Caco-2 (cell line): ENCODE measurements around the gene NDUFC2. TPM values are rescaled to one million over a fixed set of nuclear protein-coding genes. Genes with fewer than 3 reads are reported as not detected.

Experiments
- BruUV-seq: library from RNA; stranded (reverse); fragments of 400-500 nt; replicated peaks from 2 replicates; lab custom pipeline; 2021; lab: Mats Ljungman, UMichigan
- CTCF ChIA-PET: fragments of 300-600 bp; sonication (Branson Sonifier 250); formaldehyde crosslinking; loops from one replicate; lab custom pipeline; 2022; ENCODE audit warnings: antibody characterized with exemption; lab: Charles Lee
- POLR2A ChIA-PET: fragments of 300-600 bp; sonication (Branson Sonifier 250); formaldehyde crosslinking; loops from one replicate; lab custom pipeline; 2022; ENCODE audit warnings: antibody characterized with exemption; lab: Charles Lee
- DNase-seq, 2 experiments: peaks; one replicate each; pipeline versions ENCODE4 v3.0.0 to v3.0.0-alpha.2; 2020 to 2022
- H3K27me3 ChIP-seq: replicated peaks from 2 replicates; pipeline ENCODE4 v1.6.0; 2011; ENCODE audit warnings: low read length; ENCODE audit not compliant: control insufficient read depth, insufficient read depth
- H3K36me3 ChIP-seq: 2 replicates; pipeline ENCODE4 v1.5.1; 2011; ENCODE audit warnings: low read length; ENCODE audit not compliant: control insufficient read depth, insufficient read depth
- H3K4me1 ChIP-seq: fragments of 250-450 bp; sonication (Bioruptor Pico); 2 replicates; pipeline ENCODE4 v1.5.1; 2020; ENCODE audit warnings: mild to moderate bottlenecking
- H3K4me3 ChIP-seq: 2 replicates; pipeline ENCODE4 v1.5.1; 2011; ENCODE audit warnings: low read depth, mild to moderate bottlenecking, control low read depth, low read length
- H3K9me3 ChIP-seq: fragments of 250-450 bp; sonication (Bioruptor Pico); 2 replicates; pipeline ENCODE4 v1.5.1; 2020; ENCODE audit warnings: mild to moderate bottlenecking, moderate library complexity
- H3K27ac Mint-ChIP-seq: one replicate; pipeline ENCODE4 v1.8.0; 2022; ENCODE audit warnings: mixed read lengths; ENCODE audit not compliant: unreplicated experiment
- H3K27me3 Mint-ChIP-seq: one replicate; pipeline ENCODE4 v1.8.0; 2022; ENCODE audit warnings: mixed read lengths; ENCODE audit not compliant: insufficient read depth, unreplicated experiment
- H3K36me3 Mint-ChIP-seq: one replicate; pipeline ENCODE4 v1.8.0; 2022; ENCODE audit warnings: mild to moderate bottlenecking, mixed read lengths; ENCODE audit not compliant: insufficient read depth, unreplicated experiment
- H3K4me1 Mint-ChIP-seq: one replicate; pipeline ENCODE4 v1.8.0; 2022; ENCODE audit warnings: low read depth, mixed read lengths; ENCODE audit not compliant: unreplicated experiment
- H3K4me3 Mint-ChIP-seq: one replicate; pipeline ENCODE4 v1.8.0; 2022; ENCODE audit warnings: mild to moderate bottlenecking, moderate library complexity, mixed read lengths; ENCODE audit not compliant: unreplicated experiment
- H3K9me3 Mint-ChIP-seq: one replicate; pipeline ENCODE4 v1.8.0; 2022; ENCODE audit warnings: mixed read lengths; ENCODE audit not compliant: unreplicated experiment
- CTCF ChIP-seq, 2 experiments: fragments of 200-600 bp in 1 of 2; IDR thresholded peaks; 1 replicate in 1 of 2; 2 replicates in 1 of 2; pipeline versions ENCODE4 v1.5.1 to v1.8.0; 2011 to 2022; ENCODE audit warnings: antibody characterized with exemption in 1 of 2, control low read depth in 1 of 2, inconsistent platforms in 1 of 2, low read depth in 1 of 2, low read length in 1 of 2, mild to moderate bottlenecking in 1 of 2, moderate library complexity in 1 of 2; ENCODE audit not compliant: insufficient read depth in 1 of 2, severe bottlenecking in 1 of 2, unreplicated experiment in 1 of 2
- intact Hi-C: fragments of 100-400 bp; cut with micrococcal nuclease; formaldehyde crosslinking; loops from one replicate; pipeline ENCODE4 v1.10.0; 2022; ENCODE audit not compliant: unreplicated experiment
- total RNA-seq: library from RNA; stranded (reverse); gene quantifications from 2 replicates; pipeline ENCODE4 v1.2.3, GENCODE V29; 2022

Gene NDUFC2
- total RNA-seq, 1 experiment from 2014 or later: 732 TPM

GRCh38 chr11:78112582-78113275 lies 33.1 kb upstream of the NDUFC2 start:
- Mint-ChIP-seq H3K4me1 (peaks cover 6% of the 10 kb centered on the region), H3K9me3 (no peaks in the 10 kb centered on the region), H3K27ac (no peak overlapping the region), H3K27me3 (no peaks in the 10 kb centered on the region), H3K4me3 (no peak overlapping the region), H3K36me3 (peaks cover 47% of the 10 kb centered on the region)
- POLR2A ChIA-PET: no interaction called here
- CTCF ChIA-PET: no interaction called here
- no peak for TF ChIP-seq CTCF (IDR thresholded peaks at IDR 0.05; ENCODE audit: insufficient read depth in 1 of 2, low read depth in 1 of 2, low read length in 1 of 2, severe bottlenecking in 1 of 2, unreplicated experiment in 1 of 2)
- no peaks in the 10 kb centered on the region for H3K27me3 ChIP-seq
- intact Hi-C loops: loop anchor here (10.0 kb wide), 1 partner anchor 218 kb away; no protein-coding TSS in a partner anchor
- no peaks in the 10 kb centered on the region for H3K9me3 ChIP-seq
- DNase-seq: no peak
- BruUV-seq: no TSS peak
- no peak overlapping the region for H3K4me3 ChIP-seq
- H3K36me3 ChIP-seq: peaks cover 1% of the 10 kb centered on the region; the same call in 1 of the 2 replicates
- H3K4me1 ChIP-seq: no peaks in the 10 kb centered on the region

- CTCF ChIA-PET: no interaction called here
- Histone ChIP-seq H3K4me3 (no peak overlapping the region), H3K36me3 (peaks cover 1% of the 10 kb centered on the region; the same call in 1 of the 2 replicates), H3K4me1 (no peaks in the 10 kb centered on the region), H3K9me3 (no peaks in the 10 kb centered on the region), H3K27me3 (no peaks in the 10 kb centered on the region)
- peaks cover 6% of the 10 kb centered on the region for H3K4me1 Mint-ChIP-seq
- BruUV-seq: no TSS peak
- DNase-seq: no peak
- H3K4me3 Mint-ChIP-seq: no peak overlapping the region
- H3K27me3 Mint-ChIP-seq: no peaks in the 10 kb centered on the region
- H3K27ac Mint-ChIP-seq: no peak overlapping the region
- POLR2A ChIA-PET: no interaction called here
- no peaks in the 10 kb centered on the region for H3K9me3 Mint-ChIP-seq
- H3K36me3 Mint-ChIP-seq: peaks cover 40% of the 10 kb centered on the region
- intact Hi-C loops: loop anchor here (10.0 kb wide), 1 partner anchor 216 kb away; no protein-coding TSS in a partner anchor
- no peak for TF ChIP-seq CTCF (IDR thresholded peaks at IDR 0.05; ENCODE audit: insufficient read depth in 1 of 2, low read depth in 1 of 2, low read length in 1 of 2, severe bottlenecking in 1 of 2, unreplicated experiment in 1 of 2)
Observed at GRCh38 chr11:78111298-78111697, 31.6 kb upstream of the NDUFC2 start.

GRCh38 chr11:78110830-78111229 lies 31.2 kb upstream of the NDUFC2 start:
- no peak for TF ChIP-seq CTCF (IDR thresholded peaks at IDR 0.05; ENCODE audit: insufficient read depth in 1 of 2, low read depth in 1 of 2, low read length in 1 of 2, severe bottlenecking in 1 of 2, unreplicated experiment in 1 of 2)
- H3K9me3 Mint-ChIP-seq: no peaks in the 10 kb centered on the region

More at GRCh38 chr11:78110830-78111229, 31.2 kb upstream of the NDUFC2 start:
- Mint-ChIP-seq H3K36me3 (peaks cover 44% of the 10 kb centered on the region), H3K27me3 (no peaks in the 10 kb centered on the region), H3K4me3 (no peak overlapping the region), H3K27ac (no peak overlapping the region), H3K4me1 (peaks cover 6% of the 10 kb centered on the region)
- POLR2A ChIA-PET: no interaction called here
- BruUV-seq: no TSS peak
- Histone ChIP-seq H3K4me1 (no peaks in the 10 kb centered on the region), H3K36me3 (peaks cover 1% of the 10 kb centered on the region; the same call in 1 of the 2 replicates), H3K27me3 (no peaks in the 10 kb centered on the region), H3K4me3 (no peak overlapping the region), H3K9me3 (no peaks in the 10 kb centered on the region)
- intact Hi-C loops: loop anchor here (10.0 kb wide), 1 partner anchor 216 kb away; no protein-coding TSS in a partner anchor
- no peak for DNase-seq
- CTCF ChIA-PET: no interaction called here
